Testis (tissue), 3 donors: ENCODE results near the gene BCORL1. TPM values are rescaled to one million over a fixed set of nuclear protein-coding genes. Genes with fewer than 3 reads are reported as not detected.

Source experiments
- DNase-seq: peaks from one replicate; pipeline ENCODE4 v3.0.0-alpha.2; 2019
- H3K27ac ChIP-seq, 2 donors: fragments of 200-600 bp; sonication (generic); one replicate each; pipeline ENCODE4 v1.5.1; 2019
- H3K27me3 ChIP-seq: fragments of 200-600 bp; sonication (generic); one replicate; pipeline ENCODE4 v1.5.1; 2019
- H3K36me3 ChIP-seq: fragments of 200-600 bp; sonication (generic); one replicate; pipeline ENCODE4 v1.5.1; 2017; ENCODE audit warnings: low read depth; ENCODE audit errors: missing control alignments
- H3K4me1 ChIP-seq: fragments of 200-600 bp; sonication (generic); one replicate; pipeline ENCODE4 v1.5.1; 2019
- H3K4me3 ChIP-seq, 2 donors: fragments of 200-600 bp; sonication (generic); one replicate each; pipeline ENCODE4 v1.5.1; 2017 to 2019
- H3K9me3 ChIP-seq: fragments of 200-600 bp; sonication (generic); one replicate; pipeline ENCODE4 v1.5.1; 2017
- POLR2A ChIP-seq: fragments of 450-650 bp; IDR thresholded peaks from one replicate; pipeline ENCODE4 v1.6.1; 2017; ENCODE audit warnings: antibody characterized with exemption, mild to moderate bottlenecking, moderate library complexity
- WGBS, 2 donors: methylation state at CpG; one replicate each; pipeline ENCODE4 v1.1.5; 2018; 5-methylcytosine and 5-hydroxymethylcytosine counted together
- intact Hi-C: fragments of 100-400 bp; cut with DNase I; formaldehyde crosslinking; loops from one replicate; pipeline ENCODE4 v1.15.1; 2023; ENCODE audit warnings: low total_unique reads
- polyA plus RNA-seq: library from polyadenylated mRNA; stranded (reverse); fragments of 350-450 nt; fragmentation: Illumina TruSeq; extraction: RNeasy Lipid Tissue Mini Kit (QIAGEN cat#74804); gene quantifications from one replicate; pipeline ENCODE4 v1.2.3, GENCODE V29; 2014; ENCODE audit warnings: low read depth, low replicate concordance; ENCODE audit not compliant: insufficient read depth
- total RNA-seq, 2 donors: library from RNA; depleted of rRNA; stranded (reverse); fragments of >200 nt; gene quantifications; one replicate each; pipeline ENCODE4 v1.2.3, GENCODE V29; 2016
- TF ChIP-seq, protein P1 (sequence below), 3 experiments: fragments of 450-650 bp in 2 of 3; fragments of 200-600 bp in 1 of 3; sonication (generic) in 1 of 3; IDR thresholded peaks; one replicate each; pipeline ENCODE4 v1.5.1; 2016 to 2019; ENCODE audit warnings: antibody characterized with exemption in 3 of 3, mild to moderate bottlenecking in 2 of 3, moderate library complexity in 1 of 3

Gene BCORL1
- total and polyA plus RNA-seq, 3 donors from 2014 or later = 27.7 to 33.1 (median 32.3) TPM

DNA sequence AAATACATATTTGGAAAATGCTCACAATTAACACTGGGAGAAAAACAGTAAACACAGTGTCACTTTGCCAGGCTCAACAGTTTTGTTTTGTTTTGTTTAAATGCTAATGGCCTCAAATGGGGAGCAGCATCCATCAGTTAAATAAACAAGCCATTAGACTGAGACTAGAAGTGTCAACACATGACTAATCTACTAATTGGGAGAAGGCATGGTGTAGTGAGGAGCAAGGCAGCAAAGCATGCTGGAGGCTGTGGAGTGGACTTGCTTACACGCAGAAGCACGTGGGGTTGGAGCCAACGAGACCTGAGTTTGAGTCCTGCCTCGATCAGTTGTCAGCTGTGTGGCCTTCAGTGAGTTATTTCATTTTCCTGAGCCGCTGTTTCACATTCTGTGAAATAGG lies 47.5 kb upstream of the BCORL1 start:
- TF ChIP-seq POLR2A = no peak
- TF ChIP-seq, protein P1, sequence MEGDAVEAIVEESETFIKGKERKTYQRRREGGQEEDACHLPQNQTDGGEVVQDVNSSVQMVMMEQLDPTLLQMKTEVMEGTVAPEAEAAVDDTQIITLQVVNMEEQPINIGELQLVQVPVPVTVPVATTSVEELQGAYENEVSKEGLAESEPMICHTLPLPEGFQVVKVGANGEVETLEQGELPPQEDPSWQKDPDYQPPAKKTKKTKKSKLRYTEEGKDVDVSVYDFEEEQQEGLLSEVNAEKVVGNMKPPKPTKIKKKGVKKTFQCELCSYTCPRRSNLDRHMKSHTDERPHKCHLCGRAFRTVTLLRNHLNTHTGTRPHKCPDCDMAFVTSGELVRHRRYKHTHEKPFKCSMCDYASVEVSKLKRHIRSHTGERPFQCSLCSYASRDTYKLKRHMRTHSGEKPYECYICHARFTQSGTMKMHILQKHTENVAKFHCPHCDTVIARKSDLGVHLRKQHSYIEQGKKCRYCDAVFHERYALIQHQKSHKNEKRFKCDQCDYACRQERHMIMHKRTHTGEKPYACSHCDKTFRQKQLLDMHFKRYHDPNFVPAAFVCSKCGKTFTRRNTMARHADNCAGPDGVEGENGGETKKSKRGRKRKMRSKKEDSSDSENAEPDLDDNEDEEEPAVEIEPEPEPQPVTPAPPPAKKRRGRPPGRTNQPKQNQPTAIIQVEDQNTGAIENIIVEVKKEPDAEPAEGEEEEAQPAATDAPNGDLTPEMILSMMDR (IDR thresholded peaks at IDR 0.05) = no peak
- WGBS, 2 donors = 76 to 88% methylated on average over 4 to 5 of the region's 5 CpGs
- DNase-seq = no peak
- Histone ChIP-seq H3K4me1 (no peaks in the 10 kb centered on the region), H3K4me3 (no peak overlapping the region), H3K36me3 (no peaks in the 10 kb centered on the region), H3K27ac (no peak overlapping the region), H3K9me3 (no peaks in the 10 kb centered on the region), H3K27me3 (no peaks in the 10 kb centered on the region)
- intact Hi-C loops = no loop called here

DNA sequence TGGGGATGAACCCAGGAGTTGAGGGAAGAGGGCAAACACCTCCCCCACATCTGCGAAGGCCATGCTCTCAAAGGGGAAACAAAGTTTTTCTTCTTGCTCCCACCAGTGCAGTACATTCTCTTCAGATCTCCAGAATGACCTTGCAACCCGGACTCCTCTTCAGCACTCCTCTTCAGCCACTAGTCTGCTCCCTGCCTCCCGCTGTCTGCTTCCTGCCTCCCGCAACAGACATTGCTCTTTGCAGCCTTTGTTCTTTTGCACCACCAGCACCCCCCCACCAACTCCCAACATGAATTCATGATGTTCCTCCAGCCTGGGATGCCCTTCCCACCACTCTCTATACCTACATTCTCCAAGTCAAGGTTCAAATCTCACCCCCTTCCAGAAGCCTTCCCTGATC lies 44.4 kb upstream of the BCORL1 start:
- TF ChIP-seq, protein P1 (IDR thresholded peaks at IDR 0.05) = no peak
- no peak for TF ChIP-seq POLR2A
- H3K4me1 ChIP-seq = no peaks in the 10 kb centered on the region
- H3K36me3 ChIP-seq = no peaks in the 10 kb centered on the region
- no peaks in the 10 kb centered on the region for H3K9me3 ChIP-seq
- intact Hi-C loops = no loop called here
- WGBS, 2 donors = 30 to 36% methylated on average over 3 to 4 of the region's 4 CpGs
- H3K27ac ChIP-seq = no peak overlapping the region
- no peaks in the 10 kb centered on the region for H3K27me3 ChIP-seq
- DNase-seq = peak; percentile 60
- H3K4me3 ChIP-seq = no peak overlapping the region

DNA sequence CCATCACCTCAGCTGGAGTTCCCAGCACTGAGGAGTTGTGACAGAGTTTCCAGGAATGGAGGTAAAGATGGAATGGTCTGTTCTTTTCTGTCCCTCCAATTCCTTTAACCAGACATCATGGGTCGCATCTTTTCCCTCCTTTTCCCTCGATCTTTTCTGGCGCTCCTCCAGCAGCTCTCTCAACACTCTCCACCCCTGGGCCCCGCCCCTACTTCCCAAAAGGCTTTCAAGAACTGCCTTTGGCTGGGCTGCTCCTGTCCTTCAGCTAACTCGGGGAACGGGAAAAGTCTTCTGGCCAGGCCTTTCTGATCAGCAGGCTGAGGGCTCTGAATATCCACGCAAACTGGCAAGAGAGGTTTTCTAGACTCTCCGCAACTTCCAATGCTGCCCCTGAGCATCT lies 42.4 kb upstream of the BCORL1 start:
- WGBS, 2 donors = 53 to 54% methylated on average over 6 to 8 of the region's 8 CpGs
- Histone ChIP-seq H3K27me3 (no peaks in the 10 kb centered on the region), H3K4me1 (no peaks in the 10 kb centered on the region), H3K27ac (no peak overlapping the region), H3K9me3 (no peaks in the 10 kb centered on the region), H3K36me3 (no peaks in the 10 kb centered on the region), H3K4me3 (no peak overlapping the region)
- intact Hi-C loops = no loop called here
- TF ChIP-seq, protein P1 (IDR thresholded peaks at IDR 0.05) = no peak
- no peak for TF ChIP-seq POLR2A
- no peak for DNase-seq

DNA sequence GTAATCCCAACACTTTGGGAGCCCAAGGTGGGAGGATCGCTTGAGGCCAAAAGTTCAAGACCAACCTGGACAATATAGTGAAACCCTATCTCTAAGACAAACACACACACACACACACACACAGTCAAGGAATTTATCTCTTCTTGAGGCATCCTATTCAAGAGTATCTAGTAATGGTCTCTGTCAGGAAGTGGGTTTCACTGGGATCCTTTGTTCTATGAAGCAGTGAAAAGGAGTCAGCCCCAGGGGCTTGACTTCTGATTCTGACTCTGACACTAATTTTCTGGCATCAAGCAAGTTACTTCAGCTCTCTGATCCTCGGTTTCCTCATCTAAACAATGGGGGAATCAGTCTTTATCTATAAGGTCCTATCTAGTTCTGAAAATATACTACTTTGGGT lies 41.7 kb upstream of the BCORL1 start:
- Histone ChIP-seq H3K4me3 (no peak overlapping the region), H3K4me1 (no peaks in the 10 kb centered on the region), H3K9me3 (no peaks in the 10 kb centered on the region), H3K27ac (no peak overlapping the region), H3K27me3 (no peaks in the 10 kb centered on the region), H3K36me3 (no peaks in the 10 kb centered on the region)
- 93 to 94% methylated on average over 2 of the region's 2 CpGs for WGBS, 2 donors
- DNase-seq = no peak
- TF ChIP-seq, protein P1 (IDR thresholded peaks at IDR 0.05) = no peak
- no peak for TF ChIP-seq POLR2A
- intact Hi-C loops = no loop called here

DNA sequence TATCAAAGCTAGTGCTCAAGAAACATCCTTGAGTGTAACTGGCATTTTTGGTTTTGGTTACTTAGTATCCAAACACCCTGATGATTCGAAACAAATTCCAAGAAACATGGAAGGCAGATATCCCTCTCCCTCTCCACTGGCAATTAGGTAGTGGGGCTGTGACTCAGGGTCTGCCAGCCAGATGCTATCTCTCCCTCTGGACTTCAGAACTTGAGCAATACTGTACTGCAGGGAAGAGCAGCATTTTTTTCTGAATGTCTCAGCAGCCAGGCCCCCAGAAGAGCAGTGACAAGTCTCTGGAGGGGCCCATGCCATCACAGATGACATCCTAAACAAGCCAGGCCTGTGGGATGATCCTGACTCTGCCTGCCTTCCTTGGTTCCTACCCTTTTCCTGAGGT lies 37.3 kb upstream of the BCORL1 start:
- no peak overlapping the region for H3K4me3 ChIP-seq
- WGBS, 2 donors = 60 to 64% methylated on average over 1 of the region's 1 CpG
- no peak for DNase-seq
- TF ChIP-seq, protein P1 (IDR thresholded peaks at IDR 0.05) = no peak
- TF ChIP-seq POLR2A = no peak
- no peaks in the 10 kb centered on the region for H3K9me3 ChIP-seq
- H3K4me1 ChIP-seq = no peaks in the 10 kb centered on the region
- intact Hi-C loops = no loop called here
- H3K36me3 ChIP-seq = no peaks in the 10 kb centered on the region
- no peak overlapping the region for H3K27ac ChIP-seq
- no peaks in the 10 kb centered on the region for H3K27me3 ChIP-seq
